Uterus (tissue), 4 donors: ENCODE results near the gene TREML4. TPM values are rescaled to one million over a fixed set of nuclear protein-coding genes. Genes with fewer than 3 reads are reported as not detected.

ENCODE experiments used
- DNase-seq, 2 donors: peaks; one replicate each; pipeline ENCODE4 v3.0.0-alpha.2; 2019 to 2020
- H3K27ac ChIP-seq, 2 donors: fragments of 200-600 bp; sonication (generic); 1 replicate in 1 of 2; 2 replicates in 1 of 2; pipeline ENCODE4 v1.5.1; 2016 to 2018
- H3K27me3 ChIP-seq, 2 donors: fragments of 200-600 bp; sonication (generic); one replicate each; pipeline ENCODE4 v1.5.1; 2018 to 2019; ENCODE audit warnings: control low read depth in 1 of 2
- H3K36me3 ChIP-seq, 2 donors: fragments of 200-600 bp; sonication (generic); one replicate each; pipeline ENCODE4 v1.5.1; 2019; ENCODE audit warnings: control low read depth in 1 of 2
- H3K4me1 ChIP-seq, 2 donors: fragments of 200-600 bp; sonication (generic); one replicate each; pipeline ENCODE4 v1.5.1; 2018 to 2019; ENCODE audit warnings: control low read depth in 1 of 2
- H3K4me3 ChIP-seq, 2 donors: fragments of 200-600 bp; sonication (generic); 1 replicate in 1 of 2; 2 replicates in 1 of 2; pipeline ENCODE4 v1.5.1; 2018 to 2019; ENCODE audit warnings: mild to moderate bottlenecking in 1 of 2
- H3K9me3 ChIP-seq, 2 donors: fragments of 200-600 bp; sonication (generic); one replicate each; pipeline ENCODE4 v1.5.1; 2019; ENCODE audit warnings: control low read depth in 1 of 2
- POLR2A ChIP-seq, 2 donors: fragments of 450-650 bp; IDR thresholded peaks; one replicate each; pipeline ENCODE4 v1.6.1; 2016; ENCODE audit warnings: antibody characterized with exemption in 2 of 2, mild to moderate bottlenecking in 1 of 2, moderate library complexity in 1 of 2
- intact Hi-C: fragments of 100-400 bp; cut with DNase I; formaldehyde crosslinking; loops from one replicate; pipeline ENCODE4 v1.15.1; 2023; ENCODE audit warnings: low total_unique reads
- small RNA-seq: library from RNA; depleted of rRNA; stranded (forward); fragments of <200 nt; gene quantifications from one replicate; pipeline ENCODE3, GENCODE V24; 2016
- total RNA-seq, 4 donors: library from RNA; depleted of rRNA in 3 of 4; stranded (reverse); fragments of >200 nt in 3 of 4; gene quantifications; one replicate each; pipeline versions ENCODE4 v1.1.0 to v1.2.4, GENCODE V29; 2014 to 2023
- TF ChIP-seq, protein P1 (sequence below), 4 experiments: fragments of 200-600 bp in 2 of 4; fragments of 450-650 bp in 2 of 4; sonication (generic) in 2 of 4; IDR thresholded peaks; one replicate each; pipeline ENCODE4 v1.5.1; 2016 to 2019; ENCODE audit warnings: antibody characterized with exemption in 4 of 4, mild to moderate bottlenecking in 2 of 4, moderate library complexity in 1 of 4
- donor health status: DM: yes; HTN: yes; CAD: no.

TREML4 gene
- total RNA-seq, 4 donors from 2014 or later = not detected

GRCh38 chr6:41284726-41285125 is 56.6 kb downstream of the TREML4 start:
- Histone ChIP-seq H3K4me3 (no peak overlapping the region), H3K9me3 (no peaks in the 10 kb centered on the region), H3K27me3 (no peaks in the 10 kb centered on the region), H3K36me3 (no peaks in the 10 kb centered on the region), H3K4me1 (no peaks in the 10 kb centered on the region), H3K27ac (no peak overlapping the region)
- intact Hi-C loops = no loop called here
- no peak for TF ChIP-seq POLR2A (IDR thresholded peaks at IDR 0.05)
- TF ChIP-seq, protein P1, sequence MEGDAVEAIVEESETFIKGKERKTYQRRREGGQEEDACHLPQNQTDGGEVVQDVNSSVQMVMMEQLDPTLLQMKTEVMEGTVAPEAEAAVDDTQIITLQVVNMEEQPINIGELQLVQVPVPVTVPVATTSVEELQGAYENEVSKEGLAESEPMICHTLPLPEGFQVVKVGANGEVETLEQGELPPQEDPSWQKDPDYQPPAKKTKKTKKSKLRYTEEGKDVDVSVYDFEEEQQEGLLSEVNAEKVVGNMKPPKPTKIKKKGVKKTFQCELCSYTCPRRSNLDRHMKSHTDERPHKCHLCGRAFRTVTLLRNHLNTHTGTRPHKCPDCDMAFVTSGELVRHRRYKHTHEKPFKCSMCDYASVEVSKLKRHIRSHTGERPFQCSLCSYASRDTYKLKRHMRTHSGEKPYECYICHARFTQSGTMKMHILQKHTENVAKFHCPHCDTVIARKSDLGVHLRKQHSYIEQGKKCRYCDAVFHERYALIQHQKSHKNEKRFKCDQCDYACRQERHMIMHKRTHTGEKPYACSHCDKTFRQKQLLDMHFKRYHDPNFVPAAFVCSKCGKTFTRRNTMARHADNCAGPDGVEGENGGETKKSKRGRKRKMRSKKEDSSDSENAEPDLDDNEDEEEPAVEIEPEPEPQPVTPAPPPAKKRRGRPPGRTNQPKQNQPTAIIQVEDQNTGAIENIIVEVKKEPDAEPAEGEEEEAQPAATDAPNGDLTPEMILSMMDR (IDR thresholded peaks at IDR 0.05) = no peak
- DNase-seq = no peak

GRCh38 chr6:41286544-41287346 is 58.6 kb downstream of the TREML4 start, which contains the start of gene TREM1:
Gene TREM1 (minus strand): TSS chr6:41286682. CDS start chr6:41286655, 27 bp downstream.
- H3K9me3 ChIP-seq = no peaks in the 10 kb centered on the region
- TF ChIP-seq, protein P1 (IDR thresholded peaks at IDR 0.05) = no peak
- no peak for TF ChIP-seq POLR2A (IDR thresholded peaks at IDR 0.05)
- no peak within 1 kb of the TSS for H3K27ac ChIP-seq
- H3K36me3 ChIP-seq = no peaks in the 10 kb centered on the region
- no peaks in the 10 kb centered on the region for H3K4me1 ChIP-seq
- no peak within 1 kb of the TSS for H3K4me3 ChIP-seq
- H3K27me3 ChIP-seq = no peaks in the 10 kb centered on the region
- DNase-seq = no peak
- intact Hi-C loops = no loop called here

- TF ChIP-seq, protein P1 (IDR thresholded peaks at IDR 0.05) = no peak
- TF ChIP-seq POLR2A (IDR thresholded peaks at IDR 0.05) = no peak
- no peak overlapping the region for H3K4me3 ChIP-seq
- no peak overlapping the region for H3K27ac ChIP-seq
- no peaks in the 10 kb centered on the region for H3K9me3 ChIP-seq
- H3K27me3 ChIP-seq = no peaks in the 10 kb centered on the region
- H3K36me3 ChIP-seq = no peaks in the 10 kb centered on the region
- no peak for DNase-seq
- H3K4me1 ChIP-seq = no peaks in the 10 kb centered on the region
- intact Hi-C loops = no loop called here
Observed at GRCh38 chr6:41288030-41288753, 60.0 kb downstream of the TREML4 start.

Small RNA genes within 50 kb of the gene (small RNA-seq; reads per million reads assigned to genes)
- gene AL391903.2 = not detected
- gene AL391903.3 = not detected
- 0.18 reads per million for gene RNA5SP207

Other genes starting within 250 kb of the TREML4 start
- 1 to 10 TPM in 2 of 4 donors, under 1 TPM in 1, not detected in 1; 0.26 to 1.4 (median 1.2) TPM for gene UNC5CL, start 189.1 kb upstream of the TREML4 start, total RNA-seq
- not detected for gene TSPO2, start 185.9 kb upstream of the TREML4 start, total RNA-seq
- gene APOBEC2, start 175.1 kb upstream of the TREML4 start, total RNA-seq = not detected
- 10 to 100 TPM in 3 of 4 donors, 1 to 10 TPM in 1; 7.4 to 21.9 (median 18.2) TPM for gene OARD1, start 156.0 kb upstream of the TREML4 start, total RNA-seq
- gene NFYA, start 155.4 kb upstream of the TREML4 start, total RNA-seq = 10 to 100 TPM; 10.9 to 43.6 (median 18.4) TPM
- 1 to 10 TPM in 1 of 4 donors, not detected in 3; 8.2 TPM for gene TREML1, start 74.0 kb upstream of the TREML4 start, total RNA-seq
- gene TREM2, start 65.2 kb upstream of the TREML4 start, total RNA-seq = 1 to 10 TPM in 1 of 4 donors, not detected in 3; 1.0 TPM
- under 1 TPM in 1 of 4 donors, not detected in 3; 0.12 TPM for gene TREML2, start 27.2 kb upstream of the TREML4 start, total RNA-seq
- 10 to 100 TPM in 1 of 4 donors, 1 to 10 TPM in 1, under 1 TPM in 2; 0.26 to 30.6 (median 1.1) TPM for gene TREM1, start 58.3 kb downstream of the TREML4 start, total RNA-seq
- gene NCR2, start 107.3 kb downstream of the TREML4 start, total RNA-seq = not detected